Aorta (tissue), 5 donors: ENCODE results near the gene MVK. TPM values are rescaled to one million over a fixed set of nuclear protein-coding genes. Genes with fewer than 3 reads are reported as not detected.

ENCODE experiments used
- ATAC-seq: fragments of 200-7000 bp; cut with Tn5 transposase; one replicate; pipeline ENCODE4 v1.9.1; 2022; ENCODE audit warnings: moderate library complexity; ENCODE audit not compliant: low FRiP score
- DNase-seq, 2 donors: peaks; one replicate each; pipeline ENCODE4 v3.0.0-alpha.2; 2020
- H3K27ac ChIP-seq, 2 donors: one replicate each; pipeline ENCODE4 v1.5.1; 2013; ENCODE audit warnings: low read length in 2 of 2, mild to moderate bottlenecking in 2 of 2, moderate library complexity in 2 of 2, control low read depth in 1 of 2, inconsistent platforms in 1 of 2, low read depth in 1 of 2
- H3K27me3 ChIP-seq, 2 donors: one replicate each; pipeline ENCODE4 v1.6.1; 2013; ENCODE audit warnings: control low read depth in 1 of 2, low read length in 1 of 2, mild to moderate bottlenecking in 1 of 2, moderate library complexity in 1 of 2; ENCODE audit not compliant: insufficient read depth in 2 of 2, control insufficient read depth in 1 of 2
- H3K36me3 ChIP-seq, 2 donors: one replicate each; pipeline ENCODE4 v1.6.1; 2013; ENCODE audit warnings: control low read depth in 1 of 2, low read length in 1 of 2, mild to moderate bottlenecking in 1 of 2; ENCODE audit not compliant: insufficient read depth in 2 of 2, control insufficient read depth in 1 of 2
- H3K4me1 ChIP-seq, 2 donors: one replicate each; pipeline ENCODE4 v1.6.1; 2013; ENCODE audit warnings: low read length in 2 of 2, control low read depth in 1 of 2, mild to moderate bottlenecking in 1 of 2, moderate library complexity in 1 of 2; ENCODE audit not compliant: insufficient read depth in 2 of 2, control insufficient read depth in 1 of 2
- H3K4me3 ChIP-seq, 2 donors: one replicate each; pipeline ENCODE4 v1.5.1; 2013; ENCODE audit warnings: low read length in 2 of 2, control low read depth in 1 of 2, mild to moderate bottlenecking in 1 of 2
- H3K9me3 ChIP-seq: one replicate; pipeline ENCODE4 v1.6.1; 2013; ENCODE audit warnings: mild to moderate bottlenecking, low read length; ENCODE audit not compliant: control insufficient read depth
- WGBS, 2 donors: extraction: QIAGEN DNeasy Blood & Tissue Kit; methylation state at CpG; one replicate each; pipeline ENCODE4 v1.1.7; 2013; 5-methylcytosine and 5-hydroxymethylcytosine counted together
- intact Hi-C, 2 donors: fragments of 100-400 bp; cut with DNase I; formaldehyde crosslinking; loops; one replicate each; pipeline versions ENCODE4 v1.14.2 to v1.15.0; 2022
- polyA plus RNA-seq, 2 donors: library from polyadenylated mRNA; stranded (reverse); fragments of 200-250 nt; gene quantifications; one replicate each; pipeline ENCODE4 v1.2.3, GENCODE V29; 2013
- total RNA-seq, 2 donors: library from RNA; stranded (reverse); fragmentation: NEBNext Ultra II Directional; extraction: Animal tissue kit (Norgen Biotek cat#: 25700); gene quantifications; one replicate each; pipeline ENCODE4 v1.2.1, GENCODE V29; 2021
- donor health status: healthy with polysubstance abuse.
- donor health status: Bipolar disorder and iron deficiency.
- donor health status: DM: no; HTN: no; CAD: no.
- donor health status: DM: no; HTN: no; CAD: no.
- donor health status: DM: yes; HTN: yes; CAD: no.

Gene MVK
- total and polyA plus RNA-seq, 4 donors, result 8.5 to 14.3 (median 12.5) TPM

DNA sequence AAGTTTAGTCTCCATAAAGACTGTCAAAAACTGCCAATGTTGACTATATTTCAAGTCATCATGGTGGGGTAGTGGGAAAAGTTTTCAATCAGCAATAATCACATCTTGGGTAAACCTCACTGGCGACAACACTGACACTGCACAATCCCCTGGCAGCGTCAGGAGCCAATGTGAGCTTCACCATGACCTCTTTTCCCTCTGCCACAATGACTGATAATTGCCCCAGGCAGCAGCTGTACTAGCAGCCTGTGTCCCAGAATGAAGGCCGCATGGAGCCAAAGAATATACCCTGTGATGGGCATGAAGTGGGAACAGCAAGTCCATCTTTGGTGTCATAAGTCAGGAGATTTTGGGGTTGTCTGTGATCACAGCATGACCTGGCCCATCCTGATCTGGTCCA lies 5.6 kb upstream of the MVK start:
- DNase-seq, result peak in 1 of 2 donors; percentile 4
- Histone ChIP-seq H3K27me3 (no peaks in the 10 kb centered on the region), H3K36me3 (peaks cover 0 to 8% of the 10 kb centered on the region in 2 donors), H3K9me3 (no peaks in the 10 kb centered on the region), H3K27ac (no peak overlapping the region), H3K4me1 (no peaks in the 10 kb centered on the region), H3K4me3 (no peak overlapping the region)
- WGBS, 2 donors, result 84 to 89% methylated on average over 3 of the region's 3 CpGs
- intact Hi-C loops, result no loop called here
- ATAC-seq, result no peak

DNA sequence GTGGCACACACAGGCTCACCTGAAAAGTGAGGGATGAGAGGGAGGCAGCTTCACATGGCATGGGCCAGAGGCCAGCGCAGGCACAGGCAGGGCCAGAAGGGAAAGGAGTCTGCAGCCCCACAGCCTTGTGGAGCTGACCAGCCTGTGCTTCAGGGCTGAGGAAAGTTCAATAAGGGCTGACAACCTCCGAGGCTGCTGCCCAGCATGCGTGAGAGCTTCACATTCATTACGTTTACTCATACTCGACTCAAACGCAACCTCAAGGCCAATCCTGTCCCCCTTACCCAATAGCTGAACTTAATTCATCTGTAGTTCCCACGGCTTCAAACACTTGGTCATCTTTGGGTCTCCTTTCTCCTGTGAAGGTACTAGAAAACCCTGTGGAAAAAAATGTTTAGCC lies 5.1 kb upstream of the MVK start:
- Histone ChIP-seq H3K27ac (no peak overlapping the region), H3K4me1 (no peaks in the 10 kb centered on the region), H3K36me3 (peaks cover 0 to 8% of the 10 kb centered on the region in 2 donors), H3K9me3 (no peaks in the 10 kb centered on the region), H3K27me3 (no peaks in the 10 kb centered on the region), H3K4me3 (no peak overlapping the region)
- 83 to 90% methylated on average over 7 of the region's 7 CpGs for WGBS, 2 donors
- intact Hi-C loops, result no loop called here
- ATAC-seq, result no peak
- peak in 1 of 2 donors; percentile 14 for DNase-seq

DNA sequence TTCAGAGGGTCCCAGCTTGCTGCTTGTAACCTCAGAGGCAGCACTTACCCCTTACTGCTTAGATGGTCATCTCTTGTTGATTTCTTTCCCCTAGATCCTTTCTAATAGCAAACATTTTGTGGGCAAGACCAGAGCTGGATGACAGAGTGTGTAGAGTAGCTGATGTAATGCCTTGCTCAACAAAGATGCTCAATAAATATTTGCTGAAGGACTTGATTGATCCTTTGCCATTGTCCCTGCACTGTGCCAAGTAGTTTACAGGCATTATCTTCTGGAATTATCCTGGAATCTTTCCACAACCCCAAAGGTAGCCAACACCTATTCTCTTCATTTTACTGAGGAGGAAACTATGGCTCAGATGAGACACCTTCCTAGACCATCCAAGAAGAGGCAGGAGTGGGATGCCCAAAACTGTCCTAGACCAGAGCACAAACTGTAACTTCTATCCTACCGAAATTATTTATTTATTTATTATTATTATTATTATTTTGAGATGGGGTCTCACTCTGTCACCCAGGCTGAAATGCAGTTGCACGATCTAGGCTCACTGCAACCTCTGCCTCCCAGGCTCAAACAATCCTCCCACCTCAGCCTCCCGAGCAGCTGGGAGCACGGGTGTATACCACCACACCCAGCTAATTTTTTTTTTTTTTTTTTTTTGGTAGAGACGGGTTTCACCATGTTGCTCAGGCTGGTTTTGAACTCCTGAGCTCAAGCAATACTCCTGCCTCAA lies 1.7 kb upstream of the MVK start:
- no peak for ATAC-seq
- Histone ChIP-seq H3K27me3 (no peaks in the 10 kb centered on the region), H3K9me3 (no peaks in the 10 kb centered on the region), H3K4me3 (no peak overlapping the region), H3K36me3 (peaks cover 0 to 6% of the 10 kb centered on the region in 2 donors), H3K27ac (no peak overlapping the region), H3K4me1 (peaks cover 0 to 3% of the 10 kb centered on the region in 2 donors)
- peak in 1 of 2 donors; percentile 9 for DNase-seq
- WGBS, 2 donors, result 73 to 86% methylated on average over 5 of the region's 5 CpGs
- intact Hi-C loops, result no loop called here

DNA sequence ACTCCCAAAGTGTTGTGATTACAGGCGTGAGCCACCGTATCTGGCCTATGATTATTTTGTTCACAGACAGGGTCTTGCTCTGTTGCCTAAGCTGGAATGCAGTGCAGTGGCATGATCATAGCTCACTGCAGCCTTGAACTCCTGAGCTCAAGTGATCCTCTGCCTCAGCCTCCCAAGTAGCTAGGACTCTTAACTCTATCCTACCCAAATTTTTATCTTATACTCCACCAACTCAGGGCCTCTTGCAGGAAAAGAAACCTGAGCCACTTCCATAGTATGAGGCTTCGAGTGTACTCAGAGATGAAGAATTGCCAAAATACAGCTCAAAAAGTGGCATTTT lies 1.1 kb upstream of the MVK start:
- Histone ChIP-seq H3K36me3 (peaks cover 0 to 4% of the 10 kb centered on the region in 2 donors), H3K27me3 (no peaks in the 10 kb centered on the region), H3K4me1 (peaks cover 0 to 3% of the 10 kb centered on the region in 2 donors), H3K4me3 (peak overlapping the region in 1 of 2 donors; percentile 47), H3K27ac (no peak overlapping the region), H3K9me3 (no peaks in the 10 kb centered on the region)
- ATAC-seq, result no peak
- peak in 1 of 2 donors; percentile 2 for DNase-seq
- intact Hi-C loops, result no loop called here
- 49 to 56% methylated on average over 3 of the region's 3 CpGs for WGBS, 2 donors

DNA sequence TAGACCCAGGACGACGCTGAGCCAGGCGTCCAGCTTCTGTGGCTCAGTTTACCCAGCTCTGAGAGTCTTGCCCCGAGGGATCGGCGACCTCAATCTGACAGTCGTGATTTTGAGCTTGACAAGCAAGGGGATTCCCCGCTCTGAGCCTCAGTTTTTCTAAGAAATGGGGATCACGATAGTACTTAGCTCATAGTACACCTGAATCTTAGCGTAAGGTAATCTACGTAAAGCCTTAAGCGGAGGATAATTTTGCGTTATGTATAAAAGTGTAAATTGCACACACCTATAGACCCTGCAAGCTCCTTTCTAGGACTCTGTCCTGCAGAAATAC lies 285 bp downstream of the MVK start:
- Histone ChIP-seq H3K9me3 (no peaks in the 10 kb centered on the region), H3K36me3 (peaks cover 2 to 4% of the 10 kb centered on the region in 2 donors), H3K4me3 (peak overlapping the region; percentile 86 to 92), H3K27me3 (no peaks in the 10 kb centered on the region), H3K27ac (no peak overlapping the region), H3K4me1 (peaks cover 0 to 3% of the 10 kb centered on the region in 2 donors)
- no peak for DNase-seq
- intact Hi-C loops, result no loop called here
- WGBS, 2 donors, result 1% methylated on average over 13 of the region's 13 CpGs
- ATAC-seq, result no peak

DNA sequence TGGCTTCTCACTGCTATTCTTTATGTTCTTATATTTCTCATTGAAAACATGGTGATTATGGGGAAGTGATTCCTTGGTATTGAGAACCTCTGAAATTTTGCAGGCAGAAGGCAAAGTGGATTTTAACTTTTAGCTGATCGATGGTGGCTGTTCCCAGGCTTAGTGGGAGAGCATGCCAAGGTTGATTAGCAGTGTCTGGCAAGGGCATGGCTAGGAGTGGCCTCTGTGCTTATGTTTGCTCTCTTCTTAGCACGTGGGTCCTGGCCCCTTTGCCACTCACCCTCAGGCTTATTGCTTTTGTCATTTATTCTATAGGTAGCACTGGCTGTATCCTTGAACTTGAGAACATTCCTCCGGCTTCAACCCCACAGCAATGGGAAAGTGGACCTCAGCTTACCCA lies 2.1 kb downstream of the MVK start:
- ATAC-seq (no peak), DNase-seq (no peak)
- H3K4me1 ChIP-seq, result peaks cover 0 to 3% of the 10 kb centered on the region in 2 donors
- intact Hi-C loops, result no loop called here
- H3K4me3 ChIP-seq, result no peak overlapping the region
- H3K9me3 ChIP-seq, result no peaks in the 10 kb centered on the region
- no peak overlapping the region for H3K27ac ChIP-seq
- peaks cover 4% of the 10 kb centered on the region in 2 donors for H3K36me3 ChIP-seq
- 88 to 91% methylated on average over 3 of the region's 3 CpGs for WGBS, 2 donors
- no peaks in the 10 kb centered on the region for H3K27me3 ChIP-seq

DNA sequence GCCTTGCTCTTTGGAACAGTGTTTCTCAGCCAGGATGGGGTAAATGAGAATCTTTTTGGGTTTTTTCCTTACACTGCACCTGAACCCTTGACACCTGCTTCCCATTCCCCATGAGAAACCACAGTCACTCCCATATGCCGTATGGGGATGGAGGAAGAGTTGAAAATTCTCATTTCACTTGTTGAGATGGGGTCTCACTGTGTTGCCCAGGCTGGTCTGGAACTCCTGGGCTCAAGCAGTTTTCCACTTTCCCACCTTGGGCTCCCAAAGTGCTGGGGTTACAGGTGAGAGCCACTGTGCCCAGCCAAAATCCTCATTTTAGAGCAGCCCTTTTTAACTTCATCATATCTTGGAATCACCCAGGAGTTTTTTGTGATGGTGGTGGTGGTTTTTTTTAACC lies 3.7 kb downstream of the MVK start:
- Histone ChIP-seq H3K9me3 (no peaks in the 10 kb centered on the region), H3K27ac (no peak overlapping the region), H3K4me1 (peaks cover 0 to 3% of the 10 kb centered on the region in 2 donors), H3K27me3 (no peaks in the 10 kb centered on the region), H3K4me3 (no peak overlapping the region), H3K36me3 (peaks cover 4 to 6% of the 10 kb centered on the region in 2 donors)
- 94% methylated on average over 1 of the region's 1 CpG for WGBS, 2 donors
- intact Hi-C loops, result no loop called here
- ATAC-seq (no peak), DNase-seq (no peak)

DNA sequence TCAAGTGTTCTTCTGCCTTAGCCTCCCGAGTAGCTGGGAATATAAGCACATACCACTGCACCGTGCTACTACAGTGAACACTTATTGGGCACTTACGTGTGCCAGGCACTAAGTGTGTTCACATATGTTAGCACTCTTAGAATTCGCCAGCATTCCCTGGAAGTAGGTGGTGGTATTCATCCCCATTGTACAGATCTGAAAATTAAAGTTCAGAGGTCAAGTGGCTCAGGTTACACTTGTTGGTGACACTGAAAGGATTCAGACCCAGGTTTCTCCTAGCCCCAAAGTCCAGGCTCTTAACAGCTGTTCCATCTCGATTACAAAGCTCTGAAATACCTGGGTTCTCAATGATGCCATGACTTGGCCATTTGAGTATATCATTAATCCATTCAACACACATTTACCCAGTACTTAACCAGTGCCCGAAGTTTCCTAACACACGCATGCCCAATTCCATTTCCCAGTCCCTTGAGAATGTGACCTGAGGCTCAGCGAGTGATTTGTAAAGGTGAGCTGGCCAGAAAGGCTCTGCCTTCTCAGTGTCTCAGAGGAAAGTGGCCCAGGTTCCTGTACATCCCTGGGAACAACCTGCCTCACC lies 4.8 kb downstream of the MVK start:
- Histone ChIP-seq H3K36me3 (peaks cover 4 to 6% of the 10 kb centered on the region in 2 donors), H3K27ac (no peak overlapping the region), H3K27me3 (no peaks in the 10 kb centered on the region), H3K9me3 (no peaks in the 10 kb centered on the region), H3K4me3 (no peak overlapping the region), H3K4me1 (peaks cover 0 to 3% of the 10 kb centered on the region in 2 donors)
- ATAC-seq (no peak), DNase-seq (no peak)
- intact Hi-C loops, result no loop called here
- WGBS, 2 donors, result 91 to 92% methylated on average over 8 of the region's 8 CpGs

DNA sequence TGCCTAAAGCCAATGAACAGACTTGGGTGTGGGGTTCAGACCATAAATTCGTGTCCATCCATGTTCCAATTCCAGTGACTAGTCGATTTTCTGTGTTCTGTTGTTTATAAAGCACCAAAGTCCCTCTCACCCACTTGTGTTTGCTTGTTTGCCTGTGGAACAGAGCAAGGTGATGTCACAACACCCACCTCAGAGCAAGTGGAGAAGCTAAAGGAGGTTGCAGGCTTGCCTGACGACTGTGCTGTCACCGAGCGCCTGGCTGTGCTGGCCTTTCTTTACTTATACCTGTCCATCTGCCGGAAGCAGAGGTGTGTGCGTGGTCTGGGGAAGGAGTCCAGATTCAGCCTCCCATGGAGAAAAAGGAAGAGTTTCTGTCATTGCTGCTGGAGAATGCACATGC lies 6.0 kb downstream of the MVK start:
- H3K27me3 ChIP-seq, result no peaks in the 10 kb centered on the region
- DNase-seq (no peak), ATAC-seq (no peak)
- H3K9me3 ChIP-seq, result no peaks in the 10 kb centered on the region
- H3K27ac ChIP-seq, result no peak overlapping the region
- 91 to 92% methylated on average over 7 of the region's 7 CpGs for WGBS, 2 donors
- H3K36me3 ChIP-seq, result peaks cover 4 to 6% of the 10 kb centered on the region in 2 donors
- H3K4me3 ChIP-seq, result no peak overlapping the region
- intact Hi-C loops, result no loop called here
- H3K4me1 ChIP-seq, result no peaks in the 10 kb centered on the region
